Measurements from ENCODE around the gene SNORC. TPM values are rescaled to one million over a fixed set of nuclear protein-coding genes. Genes with fewer than 3 reads are reported as not detected.

SNORC gene
- total RNA-seq, 1 donor from 2014 or later = not detected

- Histone ChIP-seq H3K27ac (no peak overlapping the region), H3K4me3 (no peak overlapping the region), H3K9ac (peak overlapping the region; percentile 35), H2AFZ (replicated peaks) (no peak overlapping the region), H3K9me3 (ENCODE audit: low read depth) (no peaks in the 10 kb centered on the region), H3K4me1 (no peaks in the 10 kb centered on the region), H3K27me3 (no peaks in the 10 kb centered on the region), H3K4me2 (no peak overlapping the region), H4K20me1 (ENCODE audit: low read depth) (peaks cover 22% of the 10 kb centered on the region), H3K36me3 (peaks cover 5% of the 10 kb centered on the region), H3K79me2 (ENCODE audit: low read depth) (no peaks in the 10 kb centered on the region), H3F3A (ENCODE audit: low read depth) (no peaks in the 10 kb centered on the region)
- H3K36me3 Mint-ChIP-seq = peaks cover 3% of the 10 kb centered on the region
- no peak overlapping the region for H3K27ac Mint-ChIP-seq
- H3K27me3 Mint-ChIP-seq (ENCODE audit: insufficient read depth, low read depth) = peaks cover 2% of the 10 kb centered on the region
- no peak for TF ChIP-seq EZH2phosphoT487 (IDR thresholded peaks at IDR 0.05)
- TF ChIP-seq EZH2 (IDR thresholded peaks at IDR 0.05) = no peak
- TF ChIP-seq CTCF (IDR thresholded peaks at IDR 0.05) = no peak
- no peaks in the 10 kb centered on the region for H3K4me1 Mint-ChIP-seq
- no peak for DNase-seq (ENCODE audit: low spot score)
- H3K4me3 Mint-ChIP-seq = no peak overlapping the region
- no peaks in the 10 kb centered on the region for H3K9me3 Mint-ChIP-seq
Measured at GRCh38 chr2:232839411-232840079, 30.5 kb upstream of the SNORC start.

- Histone ChIP-seq H3F3A (ENCODE audit: low read depth) (no peaks in the 10 kb centered on the region), H3K36me3 (peaks cover 27% of the 10 kb centered on the region), H2AFZ (replicated peaks) (no peak overlapping the region), H3K27ac (no peak overlapping the region), H4K20me1 (ENCODE audit: low read depth) (peaks cover 6% of the 10 kb centered on the region), H3K4me1 (no peaks in the 10 kb centered on the region), H3K4me3 (no peak overlapping the region), H3K9me3 (ENCODE audit: low read depth) (no peaks in the 10 kb centered on the region), H3K4me2 (no peak overlapping the region), H3K9ac (no peak overlapping the region), H3K27me3 (no peaks in the 10 kb centered on the region), H3K79me2 (ENCODE audit: low read depth) (no peaks in the 10 kb centered on the region)
- TF ChIP-seq EZH2 (IDR thresholded peaks at IDR 0.05) (no peak), CTCF (IDR thresholded peaks at IDR 0.05) (no peak), EZH2phosphoT487 (IDR thresholded peaks at IDR 0.05) (no peak)
- no peak overlapping the region for H3K4me3 Mint-ChIP-seq
- no peaks in the 10 kb centered on the region for H3K9me3 Mint-ChIP-seq
- DNase-seq (ENCODE audit: low spot score) = no peak
- H3K4me1 Mint-ChIP-seq = no peaks in the 10 kb centered on the region
- H3K27ac Mint-ChIP-seq = no peak overlapping the region
- H3K36me3 Mint-ChIP-seq = peaks cover 6% of the 10 kb centered on the region
- peaks cover 2% of the 10 kb centered on the region for H3K27me3 Mint-ChIP-seq (ENCODE audit: insufficient read depth, low read depth)
Measured at GRCh38 chr2:232842689-232843088, 27.4 kb upstream of the SNORC start.

- Mint-ChIP-seq H3K36me3 (peaks cover 11% of the 10 kb centered on the region), H3K9me3 (no peaks in the 10 kb centered on the region)
Measured at GRCh38 chr2:232843834-232844233, 26.2 kb upstream of the SNORC start.

More at GRCh38 chr2:232843834-232844233, 26.2 kb upstream of the SNORC start:
- Histone ChIP-seq H3K36me3 (peaks cover 27% of the 10 kb centered on the region), H3F3A (ENCODE audit: low read depth) (no peaks in the 10 kb centered on the region), H3K27me3 (no peaks in the 10 kb centered on the region), H3K79me2 (ENCODE audit: low read depth) (no peaks in the 10 kb centered on the region), H3K4me3 (no peak overlapping the region), H3K27ac (no peak overlapping the region), H3K4me1 (no peaks in the 10 kb centered on the region), H3K9ac (no peak overlapping the region), H3K4me2 (no peak overlapping the region), H2AFZ (replicated peaks) (no peak overlapping the region), H3K9me3 (ENCODE audit: low read depth) (no peaks in the 10 kb centered on the region), H4K20me1 (ENCODE audit: low read depth) (no peaks in the 10 kb centered on the region)
- TF ChIP-seq CTCF (IDR thresholded peaks at IDR 0.05) (peak; percentile 29), EZH2 (IDR thresholded peaks at IDR 0.05) (no peak), EZH2phosphoT487 (IDR thresholded peaks at IDR 0.05) (no peak)
- no peaks in the 10 kb centered on the region for H3K4me1 Mint-ChIP-seq
- DNase-seq (ENCODE audit: low spot score) = no peak
- H3K27ac Mint-ChIP-seq = no peak overlapping the region
- H3K4me3 Mint-ChIP-seq = no peak overlapping the region
- peaks cover 2% of the 10 kb centered on the region for H3K27me3 Mint-ChIP-seq (ENCODE audit: insufficient read depth, low read depth)
